Body of pancreas (tissue), 4 donors: Measurements from ENCODE around the gene ZMYM2.

Experiments used
- POLR2A ChIP-seq, 3 donors: fragments of 450-650 bp; IDR thresholded peaks; one replicate each; pipeline ENCODE4 v1.6.1; 2016; ENCODE audit warnings: antibody characterized with exemption in 3 of 3, mild to moderate bottlenecking in 2 of 3
- TF ChIP-seq, protein P1 (sequence below), 7 experiments: fragments of 450-650 bp in 4 of 7; fragments of 200-600 bp in 3 of 7; sonication (generic) in 3 of 7; IDR thresholded peaks; one replicate each; pipeline ENCODE4 v1.5.1; 2016 to 2019; ENCODE audit warnings: antibody characterized with exemption in 7 of 7

- TF ChIP-seq, protein P1, sequence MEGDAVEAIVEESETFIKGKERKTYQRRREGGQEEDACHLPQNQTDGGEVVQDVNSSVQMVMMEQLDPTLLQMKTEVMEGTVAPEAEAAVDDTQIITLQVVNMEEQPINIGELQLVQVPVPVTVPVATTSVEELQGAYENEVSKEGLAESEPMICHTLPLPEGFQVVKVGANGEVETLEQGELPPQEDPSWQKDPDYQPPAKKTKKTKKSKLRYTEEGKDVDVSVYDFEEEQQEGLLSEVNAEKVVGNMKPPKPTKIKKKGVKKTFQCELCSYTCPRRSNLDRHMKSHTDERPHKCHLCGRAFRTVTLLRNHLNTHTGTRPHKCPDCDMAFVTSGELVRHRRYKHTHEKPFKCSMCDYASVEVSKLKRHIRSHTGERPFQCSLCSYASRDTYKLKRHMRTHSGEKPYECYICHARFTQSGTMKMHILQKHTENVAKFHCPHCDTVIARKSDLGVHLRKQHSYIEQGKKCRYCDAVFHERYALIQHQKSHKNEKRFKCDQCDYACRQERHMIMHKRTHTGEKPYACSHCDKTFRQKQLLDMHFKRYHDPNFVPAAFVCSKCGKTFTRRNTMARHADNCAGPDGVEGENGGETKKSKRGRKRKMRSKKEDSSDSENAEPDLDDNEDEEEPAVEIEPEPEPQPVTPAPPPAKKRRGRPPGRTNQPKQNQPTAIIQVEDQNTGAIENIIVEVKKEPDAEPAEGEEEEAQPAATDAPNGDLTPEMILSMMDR (IDR thresholded peaks at IDR 0.05) = no peak
- no peak for TF ChIP-seq POLR2A (IDR thresholded peaks at IDR 0.05)
Observed at GRCh38 chr13:20132052-20132634, 173.6 kb downstream of the ZMYM2 start.
